NCI-H1417 (cell line): ENCODE data around the gene SPAG16.
"Not testable (repeated sequence)": the region's sequence is repeated elsewhere in the genome, so short reads cannot be mapped to it uniquely, and the experiment has no call there.

Experiments
- DNase-seq, 3 experiments: peaks; one replicate each; lab custom pipeline; 2025; lab: John Stamatoyannopoulos, UW

SPAG16 gene

GRCh38 chr2:213545964-213546475 is 261.8 kb downstream of the SPAG16 start:
- peak in 1 of 3 experiments; percentile 34 for DNase-seq

- DNase-seq, result no peak
These were observed 267.3 kb downstream of the SPAG16 start for GRCh38 chr2:213551526-213551925.

- no peak for DNase-seq
These were observed 274.8 kb downstream of the SPAG16 start for GRCh38 chr2:213559053-213559452.

GRCh38 chr2:213561759-213562158 is 277.5 kb downstream of the SPAG16 start:
- no peak for DNase-seq

GRCh38 chr2:213562539-213563180 is 278.4 kb downstream of the SPAG16 start:
- no peak for DNase-seq

GRCh38 chr2:213566846-213567245 is 282.6 kb downstream of the SPAG16 start:
- DNase-seq, result no peak

GRCh38 chr2:213609570-213610170 is 325.4 kb downstream of the SPAG16 start:
- DNase-seq, result peak in 2 of 3 experiments; percentile 8 to 69

- no peak for DNase-seq
These were observed 342.9 kb downstream of the SPAG16 start for GRCh38 chr2:213627054-213627710.

- DNase-seq, result no peak
These were observed 343.7 kb downstream of the SPAG16 start for GRCh38 chr2:213627835-213628460.

GRCh38 chr2:213640738-213641425 is 356.6 kb downstream of the SPAG16 start:
- peak in 2 of 3 experiments; percentile 14 to 22 for DNase-seq

GRCh38 chr2:213644926-213645325 is 360.7 kb downstream of the SPAG16 start:
- DNase-seq, result no peak

- no peak for DNase-seq
These were observed 364.9 kb downstream of the SPAG16 start for GRCh38 chr2:213649176-213649575.

GRCh38 chr2:213664817-213665216 is 380.6 kb downstream of the SPAG16 start:
- no peak for DNase-seq

GRCh38 chr2:213669657-213670056 is 385.4 kb downstream of the SPAG16 start:
- no peak for DNase-seq

- DNase-seq, result no peak
These were observed 394.4 kb downstream of the SPAG16 start for GRCh38 chr2:213678437-213679218.

GRCh38 chr2:213679894-213680293 is 395.6 kb downstream of the SPAG16 start:
- no peak for DNase-seq

GRCh38 chr2:213682276-213682675 is 398.0 kb downstream of the SPAG16 start:
- no peak for DNase-seq

- no peak for DNase-seq
These were observed 403.9 kb downstream of the SPAG16 start for GRCh38 chr2:213688133-213688532.

GRCh38 chr2:213688825-213689224 is 404.6 kb downstream of the SPAG16 start:
- DNase-seq, result not testable (repeated sequence)

- no peak for DNase-seq
These were observed 405.3 kb downstream of the SPAG16 start for GRCh38 chr2:213689585-213689984.

- DNase-seq, result no peak
These were observed 407.1 kb downstream of the SPAG16 start for GRCh38 chr2:213691351-213691750.
